SH-SY5Y (cell line): ENCODE results near the gene HUWE1.

ENCODE experiments used
- GATA2 ChIP-seq: IDR thresholded peaks from 2 replicates; pipeline ENCODE4 v1.6.1; 2011; ENCODE audit warnings: mild to moderate bottlenecking, low read depth, low read length
- GATA3 ChIP-seq: IDR thresholded peaks from 2 replicates; pipeline ENCODE4 v1.6.1; 2011; ENCODE audit warnings: low read depth, mild to moderate bottlenecking, low read length, moderate library complexity

The HUWE1 gene

GRCh38 chrX:53660004-53660403 is 26.5 kb downstream of the HUWE1 start:
- no peak for TF ChIP-seq GATA2
- TF ChIP-seq GATA3 = no peak

- TF ChIP-seq GATA2 (no peak), GATA3 (no peak)
Measured at GRCh38 chrX:53659039-53659438, 27.5 kb downstream of the HUWE1 start.

- TF ChIP-seq GATA3 (no peak), GATA2 (no peak)
Measured at GRCh38 chrX:53656845-53657244, 29.7 kb downstream of the HUWE1 start.

- TF ChIP-seq GATA2 = no peak
Measured at GRCh38 chrX:53654376-53654775, 32.1 kb downstream of the HUWE1 start.

GRCh38 chrX:53644751-53645150 is 41.8 kb downstream of the HUWE1 start:
- TF ChIP-seq GATA3 = no peak
- TF ChIP-seq GATA2 = no peak

GRCh38 chrX:53642337-53642736 is 44.2 kb downstream of the HUWE1 start:
- TF ChIP-seq GATA2 = no peak
- no peak for TF ChIP-seq GATA3

GRCh38 chrX:53639257-53639656 is 47.3 kb downstream of the HUWE1 start:
- TF ChIP-seq GATA2 = no peak
- TF ChIP-seq GATA3 = no peak

- no peak for TF ChIP-seq GATA2
- no peak for TF ChIP-seq GATA3
Measured at GRCh38 chrX:53637479-53637878, 49.0 kb downstream of the HUWE1 start.

GRCh38 chrX:53631156-53631555 is 55.4 kb downstream of the HUWE1 start:
- TF ChIP-seq GATA3 (no peak), GATA2 (no peak)

- no peak for TF ChIP-seq GATA2
- no peak for TF ChIP-seq GATA3
Measured at GRCh38 chrX:53630261-53630660, 56.3 kb downstream of the HUWE1 start.

GRCh38 chrX:53622431-53622830 is 64.1 kb downstream of the HUWE1 start:
- TF ChIP-seq GATA3 (no peak), GATA2 (no peak)

GRCh38 chrX:53621418-53621986 is 65.0 kb downstream of the HUWE1 start:
- TF ChIP-seq GATA2 = no peak
- TF ChIP-seq GATA3 = no peak

GRCh38 chrX:53616946-53617345 is 69.6 kb downstream of the HUWE1 start:
- TF ChIP-seq GATA3 (no peak), GATA2 (no peak)

GRCh38 chrX:53606456-53606855 is 80.1 kb downstream of the HUWE1 start:
- TF ChIP-seq GATA3 = no peak
- TF ChIP-seq GATA2 = no peak

GRCh38 chrX:53605004-53605403 is 81.5 kb downstream of the HUWE1 start:
- TF ChIP-seq GATA2 (no peak), GATA3 (no peak)

- TF ChIP-seq GATA3 = no peak
- no peak for TF ChIP-seq GATA2
Measured at GRCh38 chrX:53599781-53600396, 86.6 kb downstream of the HUWE1 start.
